ENCODE data around the gene TRIM3. TPM values are rescaled to one million over a fixed set of nuclear protein-coding genes. Genes with fewer than 3 reads are reported as not detected.

Gene TRIM3
- total RNA-seq, 1 experiment from 2014 or later, result 23.7 TPM

- DNase-seq (ENCODE audit: low read depth), result no peak
Observed at GRCh38 chr11:6401464-6401863, 72.3 kb downstream of the TRIM3 start.

DNA sequence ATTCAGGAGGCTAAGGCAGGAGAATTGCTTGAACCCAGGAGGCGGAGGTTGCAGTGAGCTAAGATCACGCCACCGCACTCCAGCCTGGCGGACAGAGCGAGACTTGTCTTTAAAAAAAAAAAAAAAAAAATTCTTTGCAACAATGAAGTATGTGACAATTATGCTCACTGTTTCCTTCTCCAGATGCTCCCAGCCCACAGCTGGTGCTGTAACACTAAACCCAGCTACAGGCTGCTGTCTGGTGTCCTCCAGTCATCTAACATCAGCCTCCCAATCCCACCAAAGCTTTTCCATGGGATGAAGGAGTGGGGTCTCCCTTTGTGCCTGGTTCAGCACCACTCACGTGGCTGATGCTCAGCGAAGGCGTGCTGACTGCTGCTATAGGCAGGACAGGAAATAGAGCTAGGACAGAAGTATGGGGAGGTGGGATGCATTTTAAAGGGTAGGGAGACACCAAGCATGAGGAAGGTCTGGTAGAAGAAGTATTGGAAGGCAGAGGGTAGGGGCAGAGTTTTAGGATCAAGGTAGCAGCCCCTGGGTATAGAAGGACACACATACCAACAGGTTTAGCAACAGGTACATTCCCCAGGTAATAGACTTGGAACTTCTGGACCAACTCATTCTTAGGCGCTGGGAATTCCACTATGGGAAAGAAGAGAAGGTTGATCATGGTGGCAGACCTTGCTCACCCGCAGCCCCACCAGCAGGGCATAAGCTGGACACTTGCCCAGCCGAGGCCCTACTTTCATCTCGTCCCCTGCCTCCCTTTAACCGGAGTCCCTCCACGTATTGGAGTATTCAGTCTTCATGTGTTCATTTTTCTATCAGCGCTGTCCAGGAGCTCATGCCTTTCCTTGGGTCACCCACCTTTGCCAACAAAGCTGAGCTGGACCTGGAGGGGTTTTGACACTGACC is 73.1 kb downstream of the TRIM3 start:
- no peak for DNase-seq (ENCODE audit: low read depth)

Other genes starting within 250 kb of the TRIM3 start
- 15.7 and 18.1 TPM in 2 replicates for gene FHIP1B, start 239.3 kb downstream of the TRIM3 start, total RNA-seq (2014; rRNA removed)
- not detected in 2 replicates for gene CNGA4, start 234.9 kb downstream of the TRIM3 start, total RNA-seq (2014; rRNA removed)
- gene CCKBR, start 214.1 kb downstream of the TRIM3 start, total RNA-seq (2014; rRNA removed), result not detected in 2 replicates
- gene CAVIN3, start 153.4 kb downstream of the TRIM3 start, total RNA-seq (2014; rRNA removed), result 376 and 433 TPM in 2 replicates
- 71.8 and 75.2 TPM in 2 replicates for gene SMPD1, start 83.5 kb downstream of the TRIM3 start, total RNA-seq (2014; rRNA removed)
- 18.3 and 19.0 TPM in 2 replicates for gene APBB1, start 54.8 kb downstream of the TRIM3 start, total RNA-seq (2014; rRNA removed)
- 0.13 TPM in 1 of 2 replicates, not detected in the other for gene HPX, start 33.0 kb downstream of the TRIM3 start, total RNA-seq (2014; rRNA removed)
- 66.0 and 66.3 TPM in 2 replicates for gene ARFIP2, start 7.4 kb upstream of the TRIM3 start, total RNA-seq (2014; rRNA removed)
- gene TIMM10B, start 7.6 kb upstream of the TRIM3 start, total RNA-seq (2014; rRNA removed), result 25.4 and 28.8 TPM in 2 replicates
- 1.7 and 2.2 TPM in 2 replicates for gene DNHD1, start 23.3 kb upstream of the TRIM3 start, total RNA-seq (2014; rRNA removed)
- gene RRP8, start 129.7 kb upstream of the TRIM3 start, total RNA-seq (2014; rRNA removed), result 16.5 and 19.5 TPM in 2 replicates
- 210 and 214 TPM in 2 replicates for gene ILK, start 129.8 kb upstream of the TRIM3 start, total RNA-seq (2014; rRNA removed)
- 99.9 and 120 TPM in 2 replicates for gene TAF10, start 138.3 kb upstream of the TRIM3 start, total RNA-seq (2014; rRNA removed)
- gene TPP1, start 145.5 kb upstream of the TRIM3 start, total RNA-seq (2014; rRNA removed), result 22.1 and 36.1 TPM in 2 replicates
- 2.4 and 2.6 TPM in 2 replicates for gene DCHS1, start 181.9 kb upstream of the TRIM3 start, total RNA-seq (2014; rRNA removed)
- 98.6 and 427 TPM in 2 replicates for gene MRPL17, start 209.4 kb upstream of the TRIM3 start, total RNA-seq (2014; rRNA removed)